Upper lobe of left lung (tissue), 6 donors: ENCODE measurements around the gene VLDLR. TPM values are rescaled to one million over a fixed set of nuclear protein-coding genes. Genes with fewer than 3 reads are reported as not detected.

ENCODE experiments used
- ATAC-seq, 2 donors: fragments of 200-7000 bp; cut with Tn5 transposase; one replicate each; pipeline ENCODE4 v1.9.1; 2022; ENCODE audit warnings: mild to moderate bottlenecking in 2 of 2, moderate library complexity in 2 of 2; ENCODE audit not compliant: low FRiP score in 2 of 2
- DNase-seq, 2 donors: peaks; one replicate each; pipeline ENCODE4 v3.0.0-alpha.2; 2019 to 2020
- H3K27ac ChIP-seq, 4 donors: fragments of 200-600 bp; sonication (generic); one replicate each; pipeline ENCODE4 v1.5.1; 2016 to 2019
- H3K27me3 ChIP-seq, 4 donors: fragments of 200-600 bp; sonication (generic); one replicate each; pipeline ENCODE4 v1.5.1; 2017 to 2019
- H3K36me3 ChIP-seq, 4 donors: fragments of 200-600 bp; sonication (generic); one replicate each; pipeline ENCODE4 v1.5.1; 2016 to 2019
- H3K4me1 ChIP-seq, 4 donors: fragments of 200-600 bp; sonication (generic); one replicate each; pipeline ENCODE4 v1.5.1; 2018 to 2019
- H3K4me3 ChIP-seq, 4 donors: fragments of 200-600 bp; sonication (generic); one replicate each; pipeline ENCODE4 v1.5.1; 2017 to 2019; ENCODE audit warnings: mild to moderate bottlenecking in 2 of 4, moderate library complexity in 1 of 4
- H3K9me3 ChIP-seq, 4 donors: fragments of 200-600 bp; sonication (generic); one replicate each; pipeline ENCODE4 v1.5.1; 2018 to 2019
- CTCF ChIP-seq, 6 experiments: fragments of 450-650 bp in 4 of 6; fragments of 200-600 bp in 2 of 6; sonication (generic) in 2 of 6; IDR thresholded peaks; one replicate each; pipeline ENCODE4 v1.5.1; 2016 to 2019; ENCODE audit warnings: antibody characterized with exemption in 6 of 6
- EP300 ChIP-seq, 4 donors: sonication (generic); formaldehyde crosslinking; IDR thresholded peaks; one replicate each; pipeline ENCODE4 v1.5.1; 2017; ENCODE audit warnings: antibody characterized with exemption in 4 of 4, control low read depth in 2 of 4
- POLR2A ChIP-seq, 4 donors: fragments of 450-650 bp; IDR thresholded peaks; one replicate each; pipeline ENCODE4 v1.5.1; 2016 to 2017; ENCODE audit warnings: antibody characterized with exemption in 4 of 4, mild to moderate bottlenecking in 2 of 4
- POLR2AphosphoS5 ChIP-seq, 2 donors: sonication (generic); formaldehyde crosslinking; IDR thresholded peaks; one replicate each; pipeline ENCODE4 v1.5.1; 2017; ENCODE audit warnings: antibody characterized with exemption in 2 of 2
- WGBS, 2 donors: methylation state at CpG; one replicate each; pipeline ENCODE4 v1.1.5; 2017 to 2018; 5-methylcytosine and 5-hydroxymethylcytosine counted together
- total RNA-seq, 6 donors: library from RNA; depleted of rRNA in 4 of 6; stranded (reverse); fragments of >200 nt in 4 of 6; gene quantifications; one replicate each; pipeline versions ENCODE4 v1.1.0 to v1.2.1, GENCODE V29; 2016 to 2021
- donor health status: DM: no; HTN: no; CAD: no; lungs with moderate emphysema.
- donor health status: DM: no; HTN: yes; CAD: no; lungs with severe emphysema.

Gene VLDLR
- total RNA-seq, 6 donors from 2014 or later, result 3.1 to 25.3 (median 11.9) TPM

- WGBS, 2 donors, result 85 to 93% methylated on average over 4 of the region's 4 CpGs
- DNase-seq, result no peak
- Histone ChIP-seq H3K9me3 (no peaks in the 10 kb centered on the region), H3K27ac (no peak overlapping the region), H3K4me3 (no peak overlapping the region), H3K27me3 (no peaks in the 10 kb centered on the region), H3K4me1 (no peaks in the 10 kb centered on the region), H3K36me3 (peaks cover 0 to 81% (median 17%) of the 10 kb centered on the region in 4 donors)
- TF ChIP-seq POLR2AphosphoS5 (IDR thresholded peaks at IDR 0.05), result no peak
- no peak for TF ChIP-seq POLR2A (IDR thresholded peaks at IDR 0.05)
- TF ChIP-seq CTCF (IDR thresholded peaks at IDR 0.05), result no peak
- TF ChIP-seq EP300 (IDR thresholded peaks at IDR 0.05), result no peak
- no peak for ATAC-seq
Observed at GRCh38 chr9:2645569-2645968, 24.0 kb downstream of the VLDLR start.

GRCh38 chr9:2655411-2655901 is 33.9 kb downstream of the VLDLR start:
- H3K36me3 ChIP-seq, result peaks cover 0 to 33% (median 16%) of the 10 kb centered on the region in 4 donors
- no peaks in the 10 kb centered on the region for H3K4me1 ChIP-seq
- no peak overlapping the region for H3K27ac ChIP-seq
- ATAC-seq (no peak), DNase-seq (no peak)
- 73 to 84% methylated on average over 3 of the region's 3 CpGs for WGBS, 2 donors
- no peaks in the 10 kb centered on the region for H3K9me3 ChIP-seq
- TF ChIP-seq POLR2A (IDR thresholded peaks at IDR 0.05) (no peak), EP300 (IDR thresholded peaks at IDR 0.05) (no peak), POLR2AphosphoS5 (IDR thresholded peaks at IDR 0.05) (no peak), CTCF (IDR thresholded peaks at IDR 0.05) (no peak)
- no peaks in the 10 kb centered on the region for H3K27me3 ChIP-seq
- no peak overlapping the region for H3K4me3 ChIP-seq

- Histone ChIP-seq H3K36me3 (peaks cover 0 to 17% (median 9%) of the 10 kb centered on the region in 4 donors), H3K9me3 (no peaks in the 10 kb centered on the region), H3K27ac (no peak overlapping the region), H3K27me3 (no peaks in the 10 kb centered on the region), H3K4me3 (no peak overlapping the region), H3K4me1 (no peaks in the 10 kb centered on the region)
- DNase-seq (peak in 1 of 2 donors; percentile 21), ATAC-seq (no peak)
- 73 to 83% methylated on average over 9 of the region's 9 CpGs for WGBS, 2 donors
- no peak for TF ChIP-seq EP300 (IDR thresholded peaks at IDR 0.05)
- TF ChIP-seq POLR2A (IDR thresholded peaks at IDR 0.05), result no peak
- no peak for TF ChIP-seq POLR2AphosphoS5 (IDR thresholded peaks at IDR 0.05)
- TF ChIP-seq CTCF (IDR thresholded peaks at IDR 0.05), result no peak
Observed at GRCh38 chr9:2657427-2657826, 35.8 kb downstream of the VLDLR start.

GRCh38 chr9:2662496-2662895 is 40.9 kb downstream of the VLDLR start:
- H3K9me3 ChIP-seq, result no peaks in the 10 kb centered on the region
- no peak for DNase-seq
- H3K4me1 ChIP-seq, result no peaks in the 10 kb centered on the region
- no peaks in the 10 kb centered on the region for H3K27me3 ChIP-seq
- H3K4me3 ChIP-seq, result no peak overlapping the region
- no peak for TF ChIP-seq CTCF (IDR thresholded peaks at IDR 0.05)
- WGBS, 2 donors, result 83 to 89% methylated on average over 7 of the region's 7 CpGs
- ATAC-seq, result no peak
- H3K27ac ChIP-seq, result no peak overlapping the region
- no peaks in the 10 kb centered on the region for H3K36me3 ChIP-seq

- WGBS, 2 donors, result 74 to 77% methylated on average over 7 of the region's 7 CpGs
- Histone ChIP-seq H3K27me3 (no peaks in the 10 kb centered on the region), H3K4me3 (no peak overlapping the region), H3K9me3 (no peaks in the 10 kb centered on the region), H3K36me3 (no peaks in the 10 kb centered on the region), H3K4me1 (no peaks in the 10 kb centered on the region), H3K27ac (no peak overlapping the region)
- DNase-seq (no peak), ATAC-seq (no peak)
- TF ChIP-seq CTCF (IDR thresholded peaks at IDR 0.05) (no peak), POLR2AphosphoS5 (IDR thresholded peaks at IDR 0.05) (no peak), POLR2A (IDR thresholded peaks at IDR 0.05) (no peak), EP300 (IDR thresholded peaks at IDR 0.05) (no peak)
Observed at GRCh38 chr9:2663461-2664173, 42.0 kb downstream of the VLDLR start.
